Measurements from ENCODE around the gene PPA2.

The PPA2 gene

DNA sequence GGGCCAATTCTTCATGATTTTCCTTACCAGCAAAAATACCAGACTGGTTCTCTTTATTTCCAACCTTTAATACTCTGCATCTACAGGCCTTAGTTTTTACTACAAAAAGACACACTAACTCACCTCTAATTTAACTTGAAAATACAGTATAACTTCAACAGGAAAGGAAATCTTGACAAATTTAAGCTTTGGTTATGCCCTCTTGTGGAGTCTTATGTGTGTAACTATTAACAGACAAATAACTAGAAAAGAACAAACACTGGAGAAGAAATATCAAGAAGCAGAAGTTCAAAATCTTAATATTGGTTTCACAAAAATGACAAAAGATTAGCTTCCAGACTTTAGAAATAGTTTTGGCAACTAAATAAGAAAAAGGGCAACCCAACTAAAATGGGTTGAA lies 33.0 kb downstream of the PPA2 start:
- Histone ChIP-seq H3K27me3 (no peaks in the 10 kb centered on the region), H3K36me3 (peaks cover 22% of the 10 kb centered on the region), H3K27ac (no peak overlapping the region), H3K9me3 (no peaks in the 10 kb centered on the region), H3K4me3 (ENCODE audit: low read depth in 1 of 2, low read length in 1 of 2) (no peak overlapping the region), H3K4me1 (ENCODE audit: control insufficient read depth in 1 of 2, insufficient read depth in 1 of 2, low read depth in 1 of 2, low read length in 1 of 2) (no peaks in the 10 kb centered on the region)
- TF ChIP-seq, protein P1, sequence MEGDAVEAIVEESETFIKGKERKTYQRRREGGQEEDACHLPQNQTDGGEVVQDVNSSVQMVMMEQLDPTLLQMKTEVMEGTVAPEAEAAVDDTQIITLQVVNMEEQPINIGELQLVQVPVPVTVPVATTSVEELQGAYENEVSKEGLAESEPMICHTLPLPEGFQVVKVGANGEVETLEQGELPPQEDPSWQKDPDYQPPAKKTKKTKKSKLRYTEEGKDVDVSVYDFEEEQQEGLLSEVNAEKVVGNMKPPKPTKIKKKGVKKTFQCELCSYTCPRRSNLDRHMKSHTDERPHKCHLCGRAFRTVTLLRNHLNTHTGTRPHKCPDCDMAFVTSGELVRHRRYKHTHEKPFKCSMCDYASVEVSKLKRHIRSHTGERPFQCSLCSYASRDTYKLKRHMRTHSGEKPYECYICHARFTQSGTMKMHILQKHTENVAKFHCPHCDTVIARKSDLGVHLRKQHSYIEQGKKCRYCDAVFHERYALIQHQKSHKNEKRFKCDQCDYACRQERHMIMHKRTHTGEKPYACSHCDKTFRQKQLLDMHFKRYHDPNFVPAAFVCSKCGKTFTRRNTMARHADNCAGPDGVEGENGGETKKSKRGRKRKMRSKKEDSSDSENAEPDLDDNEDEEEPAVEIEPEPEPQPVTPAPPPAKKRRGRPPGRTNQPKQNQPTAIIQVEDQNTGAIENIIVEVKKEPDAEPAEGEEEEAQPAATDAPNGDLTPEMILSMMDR (IDR thresholded peaks at IDR 0.05), result no peak

DNA sequence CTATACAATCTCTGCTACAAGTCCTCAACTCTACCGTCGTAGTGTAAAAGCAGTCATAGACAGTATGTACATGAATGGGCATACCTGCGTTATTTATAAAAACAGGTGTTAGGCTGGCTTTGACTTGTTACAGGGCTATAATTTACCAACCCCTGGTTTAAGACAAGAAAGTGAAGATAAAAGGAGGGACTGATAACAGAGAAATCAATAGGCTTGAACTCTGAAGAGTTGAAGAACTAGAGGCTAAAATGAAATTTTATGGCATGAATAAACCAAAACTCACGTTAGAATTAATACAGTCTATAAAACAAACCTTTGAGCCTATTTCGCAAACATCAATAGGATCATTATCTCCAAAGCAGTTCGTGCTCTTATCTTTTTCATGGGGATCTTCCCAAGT lies 36.2 kb downstream of the PPA2 start:
- Histone ChIP-seq H3K9me3 (no peaks in the 10 kb centered on the region), H3K27ac (no peak overlapping the region), H3K27me3 (no peaks in the 10 kb centered on the region), H3K36me3 (peaks cover 12% of the 10 kb centered on the region), H3K4me3 (ENCODE audit: low read depth in 1 of 2, low read length in 1 of 2) (no peak overlapping the region), H3K4me1 (ENCODE audit: control insufficient read depth in 1 of 2, insufficient read depth in 1 of 2, low read depth in 1 of 2, low read length in 1 of 2) (peaks cover 17 to 23% of the 10 kb centered on the region in 2 experiments)
- TF ChIP-seq, protein P1 (IDR thresholded peaks at IDR 0.05), result no peak

DNA sequence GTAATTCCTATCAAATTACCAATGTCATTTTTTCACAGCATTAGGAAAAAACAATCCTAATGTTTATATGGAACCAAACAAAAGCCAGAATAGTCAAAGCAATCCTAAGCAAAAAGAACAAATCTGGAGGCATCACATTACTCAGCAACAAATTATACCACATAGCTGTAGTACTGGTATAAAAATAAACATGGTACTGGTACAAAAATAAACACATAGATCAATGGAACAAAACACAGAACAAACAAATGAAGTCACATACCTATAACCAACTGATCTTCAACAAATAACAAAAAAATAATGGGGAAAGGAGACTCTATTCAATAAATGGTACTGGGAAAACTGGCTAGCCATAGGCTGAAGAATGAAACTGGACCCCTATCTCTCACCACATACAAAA lies 37.4 kb downstream of the PPA2 start:
- Histone ChIP-seq H3K4me1 (ENCODE audit: control insufficient read depth in 1 of 2, insufficient read depth in 1 of 2, low read depth in 1 of 2, low read length in 1 of 2) (peaks cover 17 to 26% of the 10 kb centered on the region in 2 experiments), H3K9me3 (no peaks in the 10 kb centered on the region), H3K4me3 (ENCODE audit: low read depth in 1 of 2, low read length in 1 of 2) (no peak overlapping the region), H3K27me3 (no peaks in the 10 kb centered on the region), H3K36me3 (peaks cover 5% of the 10 kb centered on the region), H3K27ac (no peak overlapping the region)
- TF ChIP-seq, protein P1 (IDR thresholded peaks at IDR 0.05), result no peak

DNA sequence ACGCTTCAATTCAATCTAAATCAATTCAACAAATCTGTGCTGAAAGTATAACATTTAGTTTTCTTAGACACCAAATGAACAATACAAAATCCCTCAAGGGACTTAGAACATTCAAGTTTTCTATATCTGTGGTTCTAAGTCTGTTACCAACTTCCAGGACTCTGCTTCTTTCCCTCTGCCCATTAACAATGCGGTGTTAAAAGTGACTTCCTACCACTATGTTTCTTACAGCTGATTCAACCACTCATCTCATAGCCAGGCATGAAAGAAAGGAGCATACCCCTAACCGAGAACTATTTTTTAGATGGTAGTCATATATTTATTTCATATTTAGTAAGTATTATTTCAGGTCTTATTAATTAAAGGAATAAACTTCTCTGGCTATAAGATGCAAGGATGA lies 38.9 kb downstream of the PPA2 start:
- H3K27ac ChIP-seq, result no peak overlapping the region
- H3K4me1 ChIP-seq (ENCODE audit: control insufficient read depth in 1 of 2, insufficient read depth in 1 of 2, low read depth in 1 of 2, low read length in 1 of 2), result peaks cover 17 to 26% of the 10 kb centered on the region in 2 experiments
- no peaks in the 10 kb centered on the region for H3K9me3 ChIP-seq
- TF ChIP-seq, protein P1 (IDR thresholded peaks at IDR 0.05), result no peak
- no peaks in the 10 kb centered on the region for H3K27me3 ChIP-seq
- H3K4me3 ChIP-seq (ENCODE audit: low read depth in 1 of 2, low read length in 1 of 2), result no peak overlapping the region
- peaks cover 5% of the 10 kb centered on the region for H3K36me3 ChIP-seq

DNA sequence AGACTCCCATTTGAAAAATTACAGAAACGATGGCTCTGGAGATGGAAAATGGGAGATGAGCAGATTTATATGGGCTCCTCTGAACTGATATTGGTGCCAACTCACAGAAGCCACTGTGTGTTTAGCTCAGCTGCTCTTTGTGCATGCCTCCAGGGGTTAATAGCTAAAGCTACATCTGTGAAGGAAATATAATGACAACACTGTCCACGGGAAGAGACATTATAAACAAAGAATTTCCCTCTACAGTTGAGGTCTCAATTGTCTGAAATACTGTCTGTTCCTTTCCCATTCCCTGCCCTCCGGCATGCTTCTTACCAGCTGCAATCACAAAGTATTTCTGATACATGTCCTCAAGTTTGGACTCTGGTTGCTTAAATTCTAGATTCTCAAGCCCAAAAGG lies 40.4 kb downstream of the PPA2 start:
- Histone ChIP-seq H3K27me3 (no peaks in the 10 kb centered on the region), H3K27ac (peak overlapping the region; percentile 45), H3K4me3 (ENCODE audit: low read depth in 1 of 2, low read length in 1 of 2) (no peak overlapping the region), H3K9me3 (no peaks in the 10 kb centered on the region), H3K4me1 (ENCODE audit: control insufficient read depth in 1 of 2, insufficient read depth in 1 of 2, low read depth in 1 of 2, low read length in 1 of 2) (peaks cover 17 to 26% of the 10 kb centered on the region in 2 experiments), H3K36me3 (peaks cover 5% of the 10 kb centered on the region)
- TF ChIP-seq, protein P1 (IDR thresholded peaks at IDR 0.05), result no peak

DNA sequence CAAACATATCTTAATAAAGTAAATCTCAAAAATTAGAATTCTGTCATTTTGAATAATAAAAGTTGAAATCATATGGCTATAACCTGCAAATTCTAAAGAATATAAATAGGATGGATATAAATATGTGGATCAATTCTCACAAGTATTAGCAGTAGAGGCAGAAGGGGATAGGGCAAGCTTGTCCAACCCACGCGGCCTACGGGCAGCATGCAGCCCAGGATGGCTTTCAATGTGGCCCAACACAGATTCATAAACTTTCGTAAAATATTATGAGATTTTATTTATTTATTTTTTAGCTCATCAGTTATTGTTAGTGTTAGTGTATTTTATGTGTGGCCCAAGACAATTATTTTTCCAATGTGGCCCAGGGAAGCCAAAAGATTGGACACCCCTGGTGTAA lies 41.4 kb downstream of the PPA2 start:
- H3K36me3 ChIP-seq, result peaks cover 3% of the 10 kb centered on the region
- no peaks in the 10 kb centered on the region for H3K27me3 ChIP-seq
- no peak overlapping the region for H3K4me3 ChIP-seq (ENCODE audit: low read depth in 1 of 2, low read length in 1 of 2)
- TF ChIP-seq, protein P1 (IDR thresholded peaks at IDR 0.05), result no peak
- peak overlapping the region; percentile 45 for H3K27ac ChIP-seq
- no peaks in the 10 kb centered on the region for H3K9me3 ChIP-seq
- peaks cover 17 to 26% of the 10 kb centered on the region in 2 experiments for H3K4me1 ChIP-seq (ENCODE audit: control insufficient read depth in 1 of 2, insufficient read depth in 1 of 2, low read depth in 1 of 2, low read length in 1 of 2)

Measured in neutrophil (primary cell).